IPS-18a (cell line): Measurements from ENCODE around the gene NADK.
"Not testable (repeated sequence)": the region's sequence is repeated elsewhere in the genome, so short reads cannot be mapped to it uniquely, and the experiment has no call there.

ENCODE experiments used
- H3K27ac ChIP-seq: one replicate; pipeline ENCODE4 v1.5.1; 2013; ENCODE audit warnings: low read length
- H3K27me3 ChIP-seq: one replicate; pipeline ENCODE4 v1.6.1; 2013; ENCODE audit warnings: mild to moderate bottlenecking, low read length; ENCODE audit not compliant: control insufficient read depth, insufficient read depth
- H3K36me3 ChIP-seq: one replicate; pipeline ENCODE4 v1.6.1; 2013; ENCODE audit warnings: low read depth, low read length; ENCODE audit not compliant: control insufficient read depth
- H3K4me1 ChIP-seq: one replicate; pipeline ENCODE4 v1.6.1; 2013; ENCODE audit warnings: low read depth, low read length; ENCODE audit not compliant: control insufficient read depth
- H3K4me3 ChIP-seq: one replicate; pipeline ENCODE4 v1.5.1; 2013; ENCODE audit warnings: low read length
- H3K9ac ChIP-seq: one replicate; pipeline ENCODE4 v1.6.1; 2013; ENCODE audit warnings: mild to moderate bottlenecking, low read length, moderate library complexity
- H3K9me3 ChIP-seq: one replicate; pipeline ENCODE4 v1.6.1; 2013; ENCODE audit warnings: low read depth, low read length; ENCODE audit not compliant: control insufficient read depth

NADK gene

GRCh38 chr1:1752636-1753606 lies 25.3 kb downstream of the NADK start:
- H3K9ac ChIP-seq = no peak overlapping the region
- H3K36me3 ChIP-seq = peaks cover 36% of the 10 kb centered on the region
- H3K27ac ChIP-seq = no peak overlapping the region
- H3K27me3 ChIP-seq = no peaks in the 10 kb centered on the region
- no peaks in the 10 kb centered on the region for H3K4me1 ChIP-seq
- no peak overlapping the region for H3K4me3 ChIP-seq
- no peaks in the 10 kb centered on the region for H3K9me3 ChIP-seq

GRCh38 chr1:1752190-1752589 lies 26.1 kb downstream of the NADK start:
- no peaks in the 10 kb centered on the region for H3K4me1 ChIP-seq
- no peak overlapping the region for H3K9ac ChIP-seq
- H3K4me3 ChIP-seq = no peak overlapping the region
- H3K27me3 ChIP-seq = no peaks in the 10 kb centered on the region
- peaks cover 36% of the 10 kb centered on the region for H3K36me3 ChIP-seq
- no peak overlapping the region for H3K27ac ChIP-seq
- H3K9me3 ChIP-seq = no peaks in the 10 kb centered on the region

- not testable (repeated sequence) for H3K27ac ChIP-seq, H3K27me3 ChIP-seq, H3K9me3 ChIP-seq, H3K9ac ChIP-seq, H3K4me3 ChIP-seq, H3K4me1 ChIP-seq
- peaks cover 18% of the 10 kb centered on the region for H3K36me3 ChIP-seq
These were observed 28.3 kb downstream of the NADK start for GRCh38 chr1:1749941-1750340.

- Histone ChIP-seq H3K9me3 (no peaks in the 10 kb centered on the region), H3K27ac (no peak overlapping the region), H3K27me3 (no peaks in the 10 kb centered on the region), H3K36me3 (peaks cover 12% of the 10 kb centered on the region), H3K9ac (no peak overlapping the region), H3K4me1 (no peaks in the 10 kb centered on the region), H3K4me3 (no peak overlapping the region)
These were observed 29.5 kb downstream of the NADK start for GRCh38 chr1:1748686-1749321.

- not testable (repeated sequence) for H3K4me3 ChIP-seq, H3K36me3 ChIP-seq, H3K9ac ChIP-seq, H3K9me3 ChIP-seq, H3K4me1 ChIP-seq, H3K27ac ChIP-seq, H3K27me3 ChIP-seq
These were observed 31.7 kb downstream of the NADK start for GRCh38 chr1:1746566-1746909.

- H3K27me3 ChIP-seq, H3K9ac ChIP-seq, H3K4me1 ChIP-seq, H3K27ac ChIP-seq, H3K9me3 ChIP-seq, H3K4me3 ChIP-seq, H3K36me3 ChIP-seq: not testable (repeated sequence)
These were observed 32.4 kb downstream of the NADK start for GRCh38 chr1:1745651-1746565.

GRCh38 chr1:1742529-1742928 lies 35.7 kb downstream of the NADK start:
- H3K4me1 ChIP-seq, H3K27me3 ChIP-seq, H3K36me3 ChIP-seq, H3K27ac ChIP-seq, H3K4me3 ChIP-seq, H3K9ac ChIP-seq, H3K9me3 ChIP-seq: not testable (repeated sequence)

GRCh38 chr1:1741013-1741412 lies 37.3 kb downstream of the NADK start:
- not testable (repeated sequence) for H3K27ac ChIP-seq, H3K9ac ChIP-seq, H3K4me3 ChIP-seq, H3K27me3 ChIP-seq, H3K4me1 ChIP-seq, H3K36me3 ChIP-seq, H3K9me3 ChIP-seq

GRCh38 chr1:1738799-1739337 lies 39.4 kb downstream of the NADK start:
- not testable (repeated sequence) for H3K36me3 ChIP-seq, H3K27me3 ChIP-seq, H3K27ac ChIP-seq, H3K4me1 ChIP-seq, H3K4me3 ChIP-seq, H3K9ac ChIP-seq, H3K9me3 ChIP-seq

- H3K27me3 ChIP-seq, H3K36me3 ChIP-seq, H3K4me1 ChIP-seq, H3K9ac ChIP-seq, H3K27ac ChIP-seq, H3K4me3 ChIP-seq, H3K9me3 ChIP-seq: not testable (repeated sequence)
These were observed 40.3 kb downstream of the NADK start for GRCh38 chr1:1737675-1738590.
